ENCODE data around the gene MRPL12. TPM values are rescaled to one million over a fixed set of nuclear protein-coding genes. Genes with fewer than 3 reads are reported as not detected.
"Not testable (repeated sequence)": the region's sequence is repeated elsewhere in the genome, so short reads cannot be mapped to it uniquely, and the experiment has no call there.

MRPL12 gene
- polyA plus RNA-seq (ENCODE audit: insufficient read depth in 1 of 5, insufficient read length in 5 of 5, low replicate concordance in 1 of 5) = 10 to 100 TPM; 23.5 to 52.8 (median 28.3) TPM
- long read RNA-seq, donor 1, transcript MRPL12-201 (5 exons, 1,028 nt) = major isoform, 46 of 51 reads
- long read RNA-seq, donor 1, partial matches to known transcripts = 5 of 51 reads
- long read RNA-seq, donor 1, other reads (novel, unspliced or antisense) = 0 of 51 reads
- long read RNA-seq, donor 2, transcript MRPL12-201 (5 exons, 1,028 nt) = major isoform, 19 of 19 reads
- long read RNA-seq, donor 2, partial matches to known transcripts = 0 of 19 reads
- long read RNA-seq, donor 2, other reads (novel, unspliced or antisense) = 0 of 19 reads
- long read RNA-seq, donor 3, transcript MRPL12-201 (5 exons, 1,028 nt) = major isoform, 31 of 37 reads
- long read RNA-seq, donor 3, partial matches to known transcripts = 6 of 37 reads
- long read RNA-seq, donor 3, other reads (novel, unspliced or antisense) = 0 of 37 reads
- long read RNA-seq, donor 4, transcript MRPL12-201 (5 exons, 1,028 nt) = major isoform, 18 of 18 reads
- long read RNA-seq, donor 4, partial matches to known transcripts = 0 of 18 reads
- long read RNA-seq, donor 4, other reads (novel, unspliced or antisense) = 0 of 18 reads
- long read RNA-seq, donor 5, transcript MRPL12-201 (5 exons, 1,028 nt) = major isoform, 62 of 67 reads
- long read RNA-seq, donor 5, partial matches to known transcripts = 5 of 67 reads
- long read RNA-seq, donor 5, other reads (novel, unspliced or antisense) = 0 of 67 reads
- long read RNA-seq, donor 6, transcript MRPL12-201 (5 exons, 1,028 nt) = major isoform, 48 of 48 reads
- long read RNA-seq, donor 6, partial matches to known transcripts = 0 of 48 reads
- long read RNA-seq, donor 6, other reads (novel, unspliced or antisense) = 0 of 48 reads
- long read RNA-seq, donor 7, transcript MRPL12-201 (5 exons, 1,028 nt) = major isoform, 26 of 26 reads
- long read RNA-seq, donor 7, partial matches to known transcripts = 0 of 26 reads
- long read RNA-seq, donor 7, other reads (novel, unspliced or antisense) = 0 of 26 reads
- long read RNA-seq, donor 8, transcript MRPL12-201 (5 exons, 1,028 nt) = major isoform, 18 of 18 reads
- long read RNA-seq, donor 8, partial matches to known transcripts = 0 of 18 reads
- long read RNA-seq, donor 8, other reads (novel, unspliced or antisense) = 0 of 18 reads

DNA sequence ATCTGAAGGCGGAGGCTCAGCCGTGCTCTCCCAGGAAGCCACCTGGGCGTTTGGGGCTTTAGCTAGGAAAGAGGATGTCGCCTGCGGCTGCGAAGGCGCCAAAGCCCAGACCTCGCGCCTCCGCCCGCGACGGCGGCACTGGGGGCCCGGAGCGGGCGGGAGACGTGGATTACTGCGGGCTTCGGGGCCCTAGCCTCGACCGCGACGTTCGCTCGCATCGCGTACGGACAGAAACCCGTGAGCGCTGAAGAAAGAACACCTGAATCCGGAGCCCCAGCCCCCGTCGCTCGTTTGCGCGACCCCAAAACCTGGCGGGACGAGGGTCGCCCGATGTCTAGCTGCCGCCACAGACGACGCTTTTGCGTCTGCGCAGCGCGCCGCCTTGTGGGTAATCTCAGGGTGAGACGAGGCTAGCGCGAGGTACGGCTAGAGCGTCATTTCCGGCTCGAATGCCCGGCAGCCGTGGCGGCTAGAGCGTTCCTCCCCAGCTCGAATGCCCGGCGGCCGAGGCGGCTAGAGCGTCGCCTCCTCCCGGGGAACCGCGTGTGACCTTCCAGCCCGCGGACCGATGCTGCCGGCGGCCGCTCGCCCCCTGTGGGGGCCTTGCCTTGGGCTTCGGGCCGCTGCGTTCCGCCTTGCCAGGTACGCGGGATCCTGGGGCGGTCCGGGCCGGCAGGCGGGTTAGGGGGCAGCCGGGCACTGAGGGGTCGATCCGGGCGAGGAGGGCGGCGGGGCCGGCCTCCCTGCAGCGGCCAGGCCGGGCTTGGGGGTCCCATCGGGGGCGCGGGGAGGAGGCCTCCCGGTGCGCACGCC is at the start of gene MRPL12:
MRPL12 (plus strand) TSS at position 434 of the 813 bp plus-strand sequence; CDS start at position 569, 135 bp downstream.
- peak; percentile 86 to 88 for DNase-seq

DNA sequence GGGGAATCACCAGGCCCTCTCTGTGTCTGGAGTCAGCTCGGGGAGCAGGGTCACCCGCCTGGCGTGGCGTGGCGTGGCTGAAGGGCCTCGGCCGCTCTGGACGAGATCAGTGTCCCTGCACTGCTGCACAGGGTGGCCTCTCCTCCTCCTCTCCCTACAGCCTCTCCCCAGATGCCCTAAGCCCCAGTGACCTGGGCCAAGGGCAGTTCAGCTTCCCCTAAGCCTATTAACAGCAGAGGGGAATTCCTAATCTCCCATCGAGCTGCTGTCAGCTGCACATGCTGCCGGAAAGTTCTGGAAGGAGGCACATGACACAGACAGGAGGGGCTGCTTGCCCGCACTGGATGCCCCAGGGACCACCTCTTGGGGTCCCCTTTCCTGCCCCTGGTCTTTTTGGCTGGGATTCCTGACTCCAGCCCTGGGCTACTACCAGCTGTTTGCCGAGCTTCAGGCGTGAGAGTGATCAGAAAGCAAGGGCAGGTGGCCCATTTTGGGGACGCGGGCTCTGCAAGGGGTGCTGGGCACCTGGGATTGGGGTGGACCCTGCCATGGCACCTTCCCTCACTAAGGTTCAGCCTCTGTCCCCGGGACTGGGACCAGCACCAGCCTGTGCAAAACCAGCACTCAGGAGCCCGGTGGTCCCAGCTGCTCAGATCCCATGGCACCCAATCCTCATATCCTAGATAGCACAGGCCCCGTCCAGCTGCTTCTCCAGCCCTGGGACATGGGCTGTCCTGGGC is 47.6 kb upstream of the MRPL12 start:
- no peak for DNase-seq

DNA sequence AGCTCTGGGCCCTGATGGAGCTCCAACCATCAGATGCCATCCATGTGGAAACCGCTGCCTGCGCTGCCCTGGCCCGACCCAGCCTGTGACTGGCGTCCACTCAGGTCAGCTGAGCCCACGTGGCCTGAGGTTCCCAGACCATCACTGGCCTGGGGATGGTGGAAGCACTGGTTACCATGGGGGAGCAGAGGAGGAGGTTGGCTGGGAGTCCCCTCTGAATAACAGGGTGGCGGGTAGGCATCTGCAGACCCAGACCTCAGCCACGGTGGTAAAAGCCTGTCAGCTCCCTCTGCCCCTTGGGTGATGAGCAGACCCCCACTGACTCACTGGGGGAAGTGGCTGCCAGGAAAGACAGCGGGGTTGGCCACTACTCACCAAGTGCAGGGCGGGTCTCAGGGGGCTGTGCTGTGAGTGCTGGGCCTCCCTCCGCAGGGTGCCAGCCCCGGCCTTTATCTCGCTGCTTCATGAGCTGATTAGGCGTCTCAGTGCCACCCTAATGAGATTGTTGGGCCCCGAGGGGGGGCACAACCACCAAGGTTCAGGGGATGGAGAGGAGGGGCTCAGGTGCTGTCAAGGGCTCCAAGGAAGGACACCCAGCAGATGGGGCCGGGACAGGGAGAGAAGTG is 46.9 kb upstream of the MRPL12 start, which contains the start of gene PDE6G:
PDE6G (minus strand) TSS at position 425 of the 626 bp plus-strand sequence. CDS start 3,237 bp downstream, outside the sequence.
- no peak for DNase-seq

DNA sequence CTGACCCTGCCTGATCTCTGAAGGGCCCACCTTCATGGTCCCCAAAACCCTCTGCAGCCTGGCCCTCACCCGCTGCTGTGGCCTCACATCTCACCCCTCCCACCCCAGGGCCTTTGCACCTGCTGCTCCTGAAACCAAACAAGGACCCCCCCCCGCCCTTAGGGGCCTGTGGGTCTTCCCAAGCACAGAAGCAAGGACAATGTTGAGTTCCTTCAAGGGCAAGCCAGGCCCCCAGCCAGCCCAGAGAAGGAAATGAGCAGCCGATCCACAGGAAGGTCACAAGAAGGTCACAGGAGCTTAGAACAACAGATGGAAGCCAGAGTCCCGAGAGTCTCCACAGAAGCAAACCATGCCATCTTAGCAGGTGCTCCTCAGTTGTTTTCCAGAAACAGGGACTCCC is 46.3 kb upstream of the MRPL12 start:
- DNase-seq = no peak

DNA sequence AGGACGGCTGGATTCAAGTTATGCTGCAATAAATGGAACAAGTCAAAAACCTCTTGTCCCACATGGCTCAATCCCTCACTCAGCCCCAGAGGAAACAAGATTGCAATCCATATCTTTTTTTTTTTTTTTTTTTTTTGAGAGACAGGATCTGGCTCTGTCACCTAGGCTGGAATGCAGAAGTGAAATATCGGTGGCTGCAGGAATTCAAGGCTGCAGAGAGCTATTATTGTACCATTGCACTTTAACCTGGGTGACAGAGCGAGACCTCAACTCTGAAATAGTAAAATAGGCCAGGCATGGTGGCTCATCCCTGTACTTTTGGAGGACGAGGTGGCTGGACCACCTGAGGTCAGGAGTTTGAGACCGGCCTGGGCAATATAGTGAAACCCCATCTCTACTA is 44.1 kb upstream of the MRPL12 start:
- DNase-seq = no peak

DNA sequence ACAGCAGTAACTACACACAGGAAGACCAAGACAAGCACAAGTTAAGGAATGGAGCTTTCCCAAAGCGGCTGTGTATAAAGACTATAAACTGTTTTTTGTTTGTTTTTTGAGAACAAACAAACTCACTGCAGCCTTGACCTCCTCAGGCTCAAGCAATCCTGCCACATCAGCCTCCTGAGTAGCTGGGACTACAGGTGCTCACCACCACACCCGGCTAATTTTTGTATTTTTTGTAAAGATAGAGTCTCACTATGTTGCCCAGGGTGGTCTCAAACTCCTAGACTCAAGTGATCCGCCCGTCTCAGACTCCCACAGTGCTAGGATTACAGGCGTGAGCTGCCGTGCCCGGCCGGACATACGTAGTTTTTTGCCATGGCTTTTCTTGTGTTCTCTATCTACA is 42.7 kb upstream of the MRPL12 start:
- DNase-seq = no peak

DNA sequence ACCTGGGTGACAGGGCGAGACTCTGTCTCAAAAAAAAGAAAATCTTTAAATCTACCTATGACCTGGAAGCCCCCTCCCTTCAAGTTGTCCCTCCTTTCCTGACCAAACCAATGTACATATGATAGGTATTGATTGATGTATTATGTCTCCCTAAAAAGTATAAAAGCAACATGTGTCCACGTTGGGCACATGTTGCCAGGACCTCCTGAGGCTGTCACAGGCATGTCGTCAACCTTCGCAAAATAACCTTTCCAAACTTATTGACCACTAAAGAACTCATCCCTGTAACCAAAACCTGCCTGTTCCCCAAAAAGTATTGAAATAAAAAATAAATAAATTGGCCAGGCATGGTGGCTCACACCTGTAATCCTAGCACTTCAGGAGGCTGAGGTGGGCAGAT is 41.2 kb upstream of the MRPL12 start:
- no peak for DNase-seq

DNA sequence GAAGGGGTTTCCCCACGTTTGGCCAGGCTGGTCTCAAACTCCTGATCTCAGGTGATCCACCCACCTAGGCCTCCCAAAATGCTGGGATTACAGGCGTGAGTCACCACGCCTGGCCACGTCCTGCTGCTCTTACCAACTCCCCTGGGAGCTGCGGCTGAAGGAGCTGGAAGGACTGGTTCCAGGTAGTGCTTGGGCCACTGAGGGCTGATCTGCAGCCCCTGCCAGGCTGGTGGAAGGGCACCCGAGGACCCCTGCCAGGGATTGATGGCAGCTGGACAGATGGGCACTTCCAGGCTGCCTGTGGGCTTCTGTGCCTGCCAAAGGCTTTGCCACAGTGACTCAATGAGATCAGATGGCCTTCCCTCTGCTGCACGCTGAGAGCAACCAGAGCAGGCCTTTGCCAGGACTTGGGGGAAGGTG is 39.1 kb upstream of the MRPL12 start:
- DNase-seq = no peak

DNA sequence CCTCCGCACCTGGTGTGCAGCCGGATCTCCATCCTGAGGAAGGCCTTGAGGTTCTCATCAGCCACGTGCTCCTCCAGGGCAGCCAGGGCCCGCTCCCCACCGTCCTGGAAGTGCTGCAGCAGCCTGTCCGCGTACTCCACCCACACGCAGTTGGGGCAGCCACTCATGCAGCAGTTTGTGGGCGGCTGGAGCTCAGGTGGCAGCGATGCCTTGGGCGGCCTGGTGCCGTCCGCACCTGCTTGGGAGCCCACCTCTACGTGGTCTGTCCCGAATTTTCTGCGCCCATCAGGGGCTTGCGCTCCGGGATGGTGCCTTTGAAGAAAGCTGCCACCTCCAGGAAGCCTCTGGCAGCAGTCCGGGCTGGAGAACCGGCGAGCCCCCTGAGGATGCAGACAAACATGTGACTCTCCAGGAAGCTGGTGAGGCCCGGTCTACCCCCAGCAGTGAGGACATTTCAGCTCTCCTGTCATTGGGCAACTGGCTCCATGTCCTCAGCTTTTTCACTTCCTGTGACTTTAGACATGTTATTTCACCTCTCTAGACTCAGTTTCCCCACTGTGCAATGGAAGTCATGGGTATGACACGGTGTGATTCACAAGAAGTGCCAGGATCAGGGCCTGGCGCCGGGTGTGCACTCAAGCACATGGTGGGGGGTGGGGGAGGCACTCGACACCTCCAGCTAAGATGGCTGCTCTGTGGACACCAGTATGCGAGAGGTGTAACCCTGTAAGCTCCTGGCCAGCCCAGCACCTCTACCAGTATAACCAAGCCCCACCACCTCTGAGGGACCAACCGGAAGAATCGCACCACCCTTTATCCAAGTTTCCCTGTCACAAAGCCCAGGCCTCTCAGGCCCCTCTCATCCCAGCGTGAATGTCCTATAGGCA is 37.7 kb upstream of the MRPL12 start:
- DNase-seq = no peak

DNA sequence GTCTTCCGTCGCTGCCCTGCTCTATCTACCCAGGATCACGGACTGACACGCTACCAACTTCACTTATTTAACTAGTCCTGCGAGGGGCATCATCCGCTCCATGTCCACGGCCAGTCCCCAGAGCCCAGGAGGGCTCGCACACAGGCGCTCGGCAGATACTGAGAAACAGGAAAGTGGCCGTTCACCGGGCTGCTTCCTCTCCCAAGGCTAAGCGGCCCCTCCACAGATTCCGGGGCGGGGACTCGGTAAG is 37.1 kb upstream of the MRPL12 start:
- no peak for DNase-seq

DNA sequence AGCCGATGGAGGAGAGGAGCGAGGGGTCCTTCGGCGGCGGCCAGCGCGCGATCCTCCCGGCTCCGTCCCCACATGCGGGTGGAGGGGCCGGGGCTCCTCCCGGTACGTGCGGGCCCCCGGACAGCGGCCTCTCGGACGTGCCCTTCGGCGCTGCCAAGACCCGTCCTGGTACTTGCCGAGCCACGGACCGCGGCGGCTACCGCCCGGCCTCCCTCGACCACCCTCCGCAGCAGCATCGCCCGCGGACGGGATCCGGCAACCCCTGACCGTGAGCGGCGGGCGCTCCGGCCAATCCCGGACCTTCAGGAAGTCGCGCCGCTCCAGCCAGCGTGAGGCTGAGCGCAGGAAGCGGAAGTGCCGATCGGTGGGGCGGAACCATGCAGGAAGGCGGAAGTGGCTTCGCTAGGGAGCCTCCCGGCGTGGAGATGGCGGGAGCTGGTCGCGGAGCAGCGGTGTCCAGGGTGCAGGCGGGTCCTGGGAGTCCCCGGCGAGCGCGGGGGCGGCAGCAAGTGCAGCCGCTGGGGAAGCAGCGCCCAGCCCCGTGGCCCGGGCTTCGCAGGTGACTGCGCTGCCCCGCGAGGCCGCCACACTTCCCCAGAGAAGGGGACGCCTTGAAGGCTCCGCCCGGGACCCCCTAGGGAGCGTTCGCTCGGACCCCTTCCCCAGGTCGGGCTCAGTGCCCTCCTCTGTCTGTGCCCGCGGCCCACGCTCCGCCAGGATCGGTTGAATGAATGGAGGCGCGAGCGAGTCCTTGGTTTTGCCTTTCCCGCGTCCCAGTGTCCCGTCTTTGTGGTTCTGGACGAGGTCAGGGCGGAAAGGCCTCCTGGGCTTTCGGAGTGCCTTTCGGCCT is 36.6 kb upstream of the MRPL12 start, which contains the start of the genes CCDC137 and OXLD1:
CCDC137 (plus strand) TSS at position 396 of the 850 bp plus-strand sequence; CDS start at position 426, 30 bp downstream.
OXLD1 (minus strand) TSS at position 264 of the 850 bp plus-strand sequence; CDS start at position 236, 28 bp downstream.
- peak; percentile 92 for DNase-seq

DNA sequence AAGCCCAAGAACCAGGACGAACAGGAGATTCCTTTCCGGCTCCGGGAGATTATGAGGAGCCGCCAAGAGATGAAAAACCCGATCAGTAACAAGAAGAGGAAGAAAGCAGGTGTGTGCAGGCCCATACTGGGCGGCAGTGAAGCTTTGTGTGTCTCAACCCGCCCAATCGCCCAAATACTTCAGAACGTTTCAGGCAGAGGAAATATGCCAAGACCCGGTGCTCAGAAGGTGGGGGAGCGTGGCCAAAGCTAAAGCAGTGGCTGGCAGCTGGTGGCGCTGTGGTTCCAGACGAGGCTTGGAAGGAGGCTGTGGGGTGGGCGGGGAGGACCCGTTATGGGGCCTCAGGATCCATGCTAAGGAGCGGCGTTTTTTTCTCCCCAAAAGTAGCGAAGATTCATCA is 35.4 kb upstream of the MRPL12 start:
- DNase-seq = no peak

DNA sequence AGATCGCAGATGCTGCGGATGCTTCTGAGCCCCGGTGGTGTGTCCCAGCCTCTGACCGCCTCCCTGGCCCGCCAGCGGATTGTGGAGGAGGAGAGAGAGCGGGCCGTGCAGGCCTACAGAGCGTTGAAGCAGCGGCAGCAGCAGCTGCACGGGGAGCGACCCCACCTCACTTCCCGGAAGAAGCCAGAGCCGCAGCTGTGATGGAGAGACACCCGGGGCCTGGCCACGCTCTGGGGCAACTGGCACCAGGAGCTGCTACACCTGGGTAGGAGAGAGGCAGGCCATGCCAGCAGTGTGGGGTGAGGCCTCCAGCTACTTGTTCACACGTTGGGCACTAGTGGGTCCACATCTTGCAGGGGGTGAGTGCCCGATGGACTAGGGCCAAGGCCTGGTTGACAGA is 30.7 kb upstream of the MRPL12 start:
- no peak for DNase-seq

DNA sequence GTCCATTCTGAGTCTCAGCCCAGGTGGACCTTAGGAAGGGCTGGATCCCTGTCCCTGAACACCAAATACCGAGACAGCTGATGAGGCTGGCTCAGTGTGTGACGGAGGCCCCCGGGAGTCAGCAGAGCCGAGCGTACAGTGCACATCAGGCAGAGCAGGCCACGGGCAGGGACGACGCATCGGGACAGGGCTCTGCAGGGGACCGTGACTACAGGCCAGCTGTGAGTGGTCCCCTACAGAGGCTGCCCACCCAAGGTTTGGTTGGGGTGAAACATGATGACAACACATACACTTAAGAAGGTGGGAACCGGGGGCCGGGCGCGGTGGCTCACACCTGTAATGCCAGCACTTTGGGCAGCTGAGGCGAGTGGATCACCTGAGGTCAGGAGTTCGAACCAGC is 30.2 kb upstream of the MRPL12 start:
- no peak for DNase-seq

DNA sequence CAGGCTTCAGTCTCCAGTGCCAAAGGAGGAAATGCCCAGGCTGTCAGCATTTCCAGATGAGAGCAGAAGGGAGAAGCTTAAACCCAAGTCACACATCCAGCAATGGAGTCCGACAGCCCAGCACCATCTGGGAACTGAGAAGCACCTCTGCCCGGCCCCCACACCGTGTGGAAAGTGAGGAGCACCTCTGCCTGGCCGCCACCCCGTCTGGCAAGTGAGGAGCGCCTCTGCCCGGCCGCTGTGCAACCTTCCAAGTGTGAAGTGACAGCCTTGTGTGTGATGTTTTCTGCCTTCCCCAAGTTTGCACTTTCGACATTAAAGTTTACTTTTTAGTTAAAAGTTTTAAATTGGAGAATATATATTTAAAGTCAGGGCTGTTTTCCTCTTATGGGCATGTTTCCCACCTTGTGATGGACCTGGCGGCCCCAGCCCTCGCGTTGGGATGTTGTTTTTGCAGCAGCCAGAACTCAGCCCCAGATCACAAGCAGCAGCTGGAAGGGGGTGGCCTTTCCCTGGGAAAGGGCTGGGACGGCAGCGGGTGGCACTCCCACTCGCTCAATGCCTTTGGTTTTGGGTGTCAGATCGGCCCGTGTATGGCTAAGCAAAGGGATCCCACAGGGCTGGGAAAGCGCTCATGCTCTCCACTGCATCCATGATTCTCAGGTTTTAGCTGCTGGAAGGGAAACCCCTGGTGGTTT is 29.5 kb upstream of the MRPL12 start:
- DNase-seq = no peak

DNA sequence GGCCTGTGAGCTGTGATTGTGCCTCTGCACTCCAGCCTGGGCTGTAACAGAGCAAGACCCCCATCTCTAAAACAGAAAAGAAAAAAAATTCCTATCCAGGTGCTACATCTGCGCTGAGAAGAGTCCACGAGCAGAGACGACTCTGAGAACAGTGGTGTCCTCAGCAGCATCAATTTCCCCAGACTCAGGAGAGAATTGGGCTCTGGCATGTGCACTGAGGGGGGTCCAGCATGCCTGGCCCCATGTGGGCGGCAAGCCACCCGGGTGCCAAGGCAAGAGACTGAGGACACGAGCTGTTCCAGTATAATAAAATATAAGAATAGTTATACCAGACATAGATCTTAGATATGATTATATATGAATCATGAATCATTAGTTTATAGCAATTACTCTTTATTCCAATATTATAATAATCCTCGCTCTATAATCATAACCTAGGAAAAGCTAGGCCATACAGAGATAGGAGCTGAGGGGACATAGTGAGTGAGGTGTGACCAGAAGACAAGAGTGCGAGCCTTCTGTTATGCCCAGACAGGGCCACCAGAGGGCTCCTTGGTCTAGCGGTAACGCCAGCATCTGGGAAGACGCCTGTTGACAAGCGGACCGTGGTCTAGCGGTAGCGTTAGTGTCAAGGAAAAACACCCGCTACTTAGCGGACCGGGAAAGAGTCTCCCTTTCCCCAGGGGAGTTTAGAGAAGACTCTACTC is 27.5 kb upstream of the MRPL12 start:
- not testable (repeated sequence) for DNase-seq

DNA sequence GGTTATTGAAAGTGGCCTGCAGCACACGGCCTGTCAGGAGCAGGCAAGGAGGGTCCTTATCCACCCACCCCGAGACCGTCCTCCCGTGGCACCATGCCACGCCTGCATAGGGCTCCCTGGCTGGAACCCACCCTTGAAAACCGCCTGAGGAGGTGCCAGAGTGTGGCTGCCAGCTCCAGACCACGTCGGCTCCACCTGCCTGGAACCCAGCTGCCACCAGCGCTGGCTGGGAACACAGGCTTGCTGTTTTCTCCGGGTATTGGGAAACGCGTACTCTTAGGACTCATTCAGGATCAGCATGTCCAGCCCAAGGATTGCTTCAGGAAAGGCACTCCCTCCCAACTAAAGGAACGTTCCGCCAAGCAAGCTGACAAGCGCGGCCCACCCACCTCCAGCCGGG is 26.3 kb upstream of the MRPL12 start:
- DNase-seq = no peak
